Fibroblast of lung (primary cell): Measurements from ENCODE around the gene KCNE2.

ENCODE experiments used
- EZH2 ChIP-seq: IDR thresholded peaks from 2 replicates; pipeline ENCODE4 v1.5.1; 2012; ENCODE audit warnings: low read length, control low read depth, mild to moderate bottlenecking; ENCODE audit errors: missing control alignments
- TF ChIP-seq, protein P1 (sequence below), 2 donors: IDR thresholded peaks in 1 of 2; conservative IDR thresholded peaks in 1 of 2; 1 replicate in 1 of 2; 2 replicates in 1 of 2; pipeline ENCODE4 v1.5.1; 2011 to 2012; ENCODE audit warnings: low read length in 2 of 2, control low read depth in 1 of 2, inconsistent platforms in 1 of 2, low read depth in 1 of 2, mild to moderate bottlenecking in 1 of 2

DNA sequence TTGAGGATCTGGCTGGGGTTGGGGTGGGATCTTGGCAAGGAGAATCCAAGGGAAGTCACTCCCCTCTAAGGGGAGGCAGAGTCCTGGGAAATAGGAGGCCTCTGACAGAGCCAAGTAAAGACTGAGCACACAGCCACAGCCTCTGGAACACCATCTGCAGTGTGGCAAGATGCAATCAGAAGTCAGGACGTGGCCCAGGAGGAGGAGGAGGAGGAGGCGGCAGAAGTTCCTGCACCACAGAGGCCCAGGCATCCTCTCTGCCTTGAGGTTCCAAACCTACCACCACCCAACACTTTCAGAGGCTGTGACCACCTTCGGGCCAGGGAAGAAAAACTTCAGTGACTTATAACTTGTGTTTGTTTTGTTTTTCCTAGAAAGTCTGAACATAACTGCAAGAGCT, 23.7 kb upstream of the KCNE2 start:
- TF ChIP-seq, protein P1, sequence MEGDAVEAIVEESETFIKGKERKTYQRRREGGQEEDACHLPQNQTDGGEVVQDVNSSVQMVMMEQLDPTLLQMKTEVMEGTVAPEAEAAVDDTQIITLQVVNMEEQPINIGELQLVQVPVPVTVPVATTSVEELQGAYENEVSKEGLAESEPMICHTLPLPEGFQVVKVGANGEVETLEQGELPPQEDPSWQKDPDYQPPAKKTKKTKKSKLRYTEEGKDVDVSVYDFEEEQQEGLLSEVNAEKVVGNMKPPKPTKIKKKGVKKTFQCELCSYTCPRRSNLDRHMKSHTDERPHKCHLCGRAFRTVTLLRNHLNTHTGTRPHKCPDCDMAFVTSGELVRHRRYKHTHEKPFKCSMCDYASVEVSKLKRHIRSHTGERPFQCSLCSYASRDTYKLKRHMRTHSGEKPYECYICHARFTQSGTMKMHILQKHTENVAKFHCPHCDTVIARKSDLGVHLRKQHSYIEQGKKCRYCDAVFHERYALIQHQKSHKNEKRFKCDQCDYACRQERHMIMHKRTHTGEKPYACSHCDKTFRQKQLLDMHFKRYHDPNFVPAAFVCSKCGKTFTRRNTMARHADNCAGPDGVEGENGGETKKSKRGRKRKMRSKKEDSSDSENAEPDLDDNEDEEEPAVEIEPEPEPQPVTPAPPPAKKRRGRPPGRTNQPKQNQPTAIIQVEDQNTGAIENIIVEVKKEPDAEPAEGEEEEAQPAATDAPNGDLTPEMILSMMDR (conservative IDR thresholded peaks at IDR 0.05 in 1 of 2, IDR thresholded peaks at IDR 0.05 in 1 of 2; ENCODE audit: low read depth in 1 of 2, low read length in 2 of 2) = no peak
- TF ChIP-seq EZH2 = no peak
